ENCODE results near the gene GALM.

GALM gene

GRCh38 chr2:38727661-38728060, 61.7 kb downstream of the GALM start:
- DNase-seq (ENCODE audit: low read depth, low spot score): no peak
- TF ChIP-seq CTCF (IDR thresholded peaks at IDR 0.05; ENCODE audit: low read depth, low read length): no peak
- no peak overlapping the region for H3K4me3 ChIP-seq (ENCODE audit: low read depth, low read length)
- in situ Hi-C loops (cut with HindIII; ENCODE audit: low sequenced_read_pairs): no loop called here

GRCh38 chr2:38728694-38729093, 62.8 kb downstream of the GALM start:
- no peak overlapping the region for H3K4me3 ChIP-seq (ENCODE audit: low read depth, low read length)
- DNase-seq (ENCODE audit: low read depth, low spot score): no peak
- in situ Hi-C loops (cut with HindIII; ENCODE audit: low sequenced_read_pairs): no loop called here
- TF ChIP-seq CTCF (IDR thresholded peaks at IDR 0.05; ENCODE audit: low read depth, low read length): no peak

GRCh38 chr2:38731090-38731489, 65.2 kb downstream of the GALM start:
- no peak for DNase-seq (ENCODE audit: low read depth, low spot score)
- no peak for TF ChIP-seq CTCF (IDR thresholded peaks at IDR 0.05; ENCODE audit: low read depth, low read length)
- H3K4me3 ChIP-seq (ENCODE audit: low read depth, low read length): no peak overlapping the region
- in situ Hi-C loops (cut with HindIII; ENCODE audit: low sequenced_read_pairs): no loop called here

GRCh38 chr2:38731684-38732221, 65.8 kb downstream of the GALM start:
- no peak for DNase-seq (ENCODE audit: low read depth, low spot score)
- in situ Hi-C loops (cut with HindIII; ENCODE audit: low sequenced_read_pairs): no loop called here
- H3K4me3 ChIP-seq (ENCODE audit: low read depth, low read length): no peak overlapping the region
- no peak for TF ChIP-seq CTCF (IDR thresholded peaks at IDR 0.05; ENCODE audit: low read depth, low read length)

- DNase-seq (ENCODE audit: low read depth, low spot score): no peak
- in situ Hi-C loops (cut with HindIII; ENCODE audit: low sequenced_read_pairs): no loop called here
- no peak for TF ChIP-seq CTCF (IDR thresholded peaks at IDR 0.05; ENCODE audit: low read depth, low read length)
- no peak overlapping the region for H3K4me3 ChIP-seq (ENCODE audit: low read depth, low read length)
Observed at GRCh38 chr2:38733300-38733971, 67.5 kb downstream of the GALM start.

GRCh38 chr2:38734299-38735058, 68.6 kb downstream of the GALM start:
- H3K4me3 ChIP-seq (ENCODE audit: low read depth, low read length): no peak overlapping the region
- in situ Hi-C loops (cut with HindIII; ENCODE audit: low sequenced_read_pairs): no loop called here
- no peak for DNase-seq (ENCODE audit: low read depth, low spot score)
- TF ChIP-seq CTCF (IDR thresholded peaks at IDR 0.05; ENCODE audit: low read depth, low read length): no peak

Data from astrocyte of the spinal cord (primary cell).